ENCODE measurements around the gene P2RX4.
A peak's percentile ranks its signal among the peaks of the same experiment; 100 is the strongest.
"Not testable (repeated sequence)": the region's sequence is repeated elsewhere in the genome, so short reads cannot be mapped to it uniquely, and the experiment has no call there.

Gene P2RX4

GRCh38 chr12:121223292-121224285 is 13.7 kb downstream of the P2RX4 start:
- no peak for DNase-seq

DNA sequence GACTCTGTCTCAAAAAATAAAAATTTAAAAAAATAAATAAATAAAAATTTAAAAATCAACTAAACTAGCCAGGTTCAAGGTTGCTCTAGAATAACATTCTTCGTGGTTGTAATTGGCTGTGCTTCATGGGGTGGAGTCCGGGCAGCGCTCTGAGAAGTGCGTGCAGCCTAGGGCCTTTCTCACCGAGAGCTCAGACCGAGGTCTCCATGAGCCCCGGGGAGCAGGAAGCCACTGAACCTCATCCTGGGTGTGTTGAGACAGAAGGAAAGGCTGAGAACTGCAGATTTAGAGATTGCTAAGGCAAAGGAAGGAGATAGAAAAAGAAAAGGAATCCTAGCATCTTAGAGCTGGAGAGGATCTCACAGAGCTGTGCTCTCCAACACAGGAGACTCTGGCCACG is 14.7 kb downstream of the P2RX4 start:
- no peak for DNase-seq

DNA sequence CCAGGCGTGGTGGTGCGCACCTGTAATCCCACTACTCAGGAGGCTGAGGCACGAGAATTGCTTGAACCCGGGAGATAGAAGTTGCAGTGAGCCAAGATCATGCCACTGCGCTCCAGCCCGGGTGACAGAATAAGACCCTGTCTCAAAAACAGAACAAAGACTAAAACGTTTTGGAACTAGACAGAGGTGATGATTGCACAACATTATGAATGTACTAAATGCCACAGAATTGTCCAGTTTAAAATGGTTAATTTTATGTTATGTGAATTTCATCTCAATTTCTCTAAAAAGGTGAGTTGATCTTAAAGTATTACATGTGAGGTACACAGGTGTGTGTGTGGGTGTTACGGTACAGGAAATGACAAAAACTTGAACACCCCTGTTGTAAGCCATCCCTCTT is 16.5 kb downstream of the P2RX4 start:
- no peak for DNase-seq

DNA sequence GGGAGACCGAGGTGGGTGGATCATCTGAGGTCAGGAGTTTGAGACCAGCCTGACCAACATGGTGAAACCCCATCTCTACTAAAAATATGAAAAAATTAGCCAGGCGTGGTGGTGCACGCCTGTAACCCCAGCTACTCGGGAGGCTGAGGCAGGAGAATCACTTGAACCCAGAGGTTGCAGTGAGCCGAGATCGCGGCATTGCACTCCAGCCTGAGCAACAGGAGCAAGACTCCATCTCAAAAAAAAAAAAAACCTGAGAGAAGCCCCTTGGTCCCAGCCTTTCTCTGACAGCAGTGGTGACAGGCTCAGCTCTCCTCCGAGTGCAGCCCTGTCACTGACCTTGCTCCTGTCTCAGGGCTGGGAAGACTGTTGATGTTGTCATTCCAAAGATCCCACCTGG is 16.9 kb downstream of the P2RX4 start:
- not testable (repeated sequence) for DNase-seq

DNA sequence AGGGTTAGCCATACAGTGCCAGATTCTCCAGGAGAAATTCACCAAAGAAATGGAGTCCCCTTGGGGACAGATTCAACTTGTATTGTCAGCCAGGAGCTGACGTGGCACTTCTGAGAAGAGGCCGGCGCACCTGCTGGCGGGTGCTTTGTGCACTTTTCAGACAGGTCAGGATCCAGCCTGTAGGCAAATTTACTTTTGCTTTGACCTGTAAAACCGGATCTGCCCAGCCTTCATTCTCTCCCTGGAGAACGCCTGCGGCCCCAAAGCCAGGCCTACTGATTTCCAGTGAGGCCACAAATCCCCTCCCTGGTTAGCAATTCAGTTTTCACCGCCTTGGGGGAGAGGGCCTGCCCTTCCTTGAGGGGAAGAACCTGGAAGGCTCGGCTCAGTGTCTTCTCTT is 17.4 kb downstream of the P2RX4 start:
- DNase-seq = no peak

DNA sequence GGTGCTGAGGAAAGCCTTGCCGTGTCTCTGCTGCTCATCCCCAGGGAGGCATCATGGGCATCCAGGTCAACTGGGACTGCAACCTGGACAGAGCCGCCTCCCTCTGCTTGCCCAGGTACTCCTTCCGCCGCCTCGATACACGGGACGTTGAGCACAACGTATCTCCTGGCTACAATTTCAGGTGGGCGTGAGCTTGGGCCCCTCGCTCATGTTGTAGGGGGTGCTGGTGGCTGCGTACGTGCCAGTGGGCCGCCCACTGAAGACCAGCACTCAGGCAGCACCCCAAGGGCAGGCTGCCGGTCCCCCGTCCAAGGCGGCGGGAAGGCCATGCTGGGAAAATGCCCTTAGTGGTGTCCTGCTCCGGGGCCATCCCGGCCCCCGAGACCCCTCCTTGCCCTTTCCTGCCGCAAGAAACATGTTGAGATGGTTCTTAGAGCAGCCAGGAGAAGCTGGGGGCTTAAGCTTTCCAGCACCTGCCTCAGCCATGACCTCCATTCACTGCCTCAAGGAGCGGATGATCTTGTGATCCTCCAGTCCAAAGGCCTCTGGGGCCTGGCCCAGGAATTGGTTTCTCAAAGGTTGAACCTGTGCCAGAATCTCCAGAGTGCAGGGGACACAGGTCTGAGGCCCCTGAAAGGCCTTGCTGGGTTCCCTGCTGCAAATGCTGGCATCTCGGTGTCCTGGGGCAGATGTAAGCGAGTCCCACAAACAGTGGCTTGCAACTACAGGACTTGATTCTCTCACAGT is 19.2 kb downstream of the P2RX4 start:
- DNase-seq = no peak

- DNase-seq = peak in 3 of 4 experiments; percentile 24 to 29 (median 28)
These were observed 20.1 kb downstream of the P2RX4 start for GRCh38 chr12:121229826-121230537.

- DNase-seq = no peak
These were observed 20.6 kb downstream of the P2RX4 start for GRCh38 chr12:121230538-121230907.

GRCh38 chr12:121232163-121232562 is 22.2 kb downstream of the P2RX4 start:
- DNase-seq = no peak

DNA sequence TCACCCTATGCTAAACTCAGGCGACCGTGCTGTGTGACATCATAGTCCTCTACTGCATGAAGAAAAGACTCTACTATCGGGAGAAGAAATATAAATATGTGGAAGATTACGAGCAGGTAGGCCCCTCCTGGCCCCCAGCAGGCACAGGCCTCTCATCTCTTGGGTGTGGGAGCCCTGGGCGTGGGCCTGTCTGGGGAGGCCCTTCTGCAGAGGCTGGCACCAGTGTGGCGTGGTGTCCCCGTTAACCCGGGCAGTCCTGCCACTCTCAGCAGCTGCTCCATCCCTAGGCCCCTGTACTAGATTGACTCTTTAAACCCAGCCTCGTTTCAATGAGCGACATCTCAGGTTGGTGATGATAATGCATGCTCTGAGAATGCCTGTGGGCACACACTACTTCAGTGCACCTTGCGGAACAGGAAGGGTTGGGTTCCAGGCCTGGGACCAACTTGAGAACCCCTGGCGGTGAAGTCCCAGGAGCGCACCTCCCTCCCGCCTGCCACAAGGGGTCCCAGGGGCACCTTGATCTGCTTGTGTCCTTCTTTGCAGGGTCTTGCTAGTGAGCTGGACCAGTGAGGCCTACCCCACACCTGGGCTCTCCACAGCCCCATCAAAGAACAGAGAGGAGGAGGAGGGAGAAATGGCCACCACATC is 23.2 kb downstream of the P2RX4 start:
- no peak for DNase-seq

DNA sequence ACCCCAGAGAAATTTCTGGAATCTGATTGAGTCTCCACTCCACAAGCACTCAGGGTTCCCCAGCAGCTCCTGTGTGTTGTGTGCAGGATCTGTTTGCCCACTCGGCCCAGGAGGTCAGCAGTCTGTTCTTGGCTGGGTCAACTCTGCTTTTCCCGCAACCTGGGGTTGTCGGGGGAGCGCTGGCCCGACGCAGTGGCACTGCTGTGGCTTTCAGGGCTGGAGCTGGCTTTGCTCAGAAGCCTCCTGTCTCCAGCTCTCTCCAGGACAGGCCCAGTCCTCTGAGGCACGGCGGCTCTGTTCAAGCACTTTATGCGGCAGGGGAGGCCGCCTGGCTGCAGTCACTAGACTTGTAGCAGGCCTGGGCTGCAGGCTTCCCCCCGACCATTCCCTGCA is 23.7 kb downstream of the P2RX4 start:
- no peak for DNase-seq

DNA sequence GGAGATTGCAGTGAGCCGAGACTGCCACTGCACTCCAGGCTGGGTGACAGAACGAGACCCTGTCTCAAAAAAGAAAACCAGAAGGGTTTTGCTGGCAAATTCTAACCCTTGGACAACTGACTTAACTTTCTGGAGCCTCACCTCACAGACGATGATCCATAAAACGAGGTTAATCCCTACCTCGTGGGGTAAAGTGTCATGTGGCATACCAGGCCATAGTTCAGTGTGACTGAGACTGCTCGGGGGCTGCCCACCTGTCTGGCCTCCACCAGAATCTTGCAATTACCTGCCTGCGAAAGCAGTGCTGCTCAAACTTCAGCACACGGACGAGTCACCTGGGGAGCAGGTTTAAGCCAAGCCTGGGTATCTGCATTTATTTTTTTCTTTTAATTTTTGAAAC is 26.8 kb downstream of the P2RX4 start:
- no peak for DNase-seq

DNA sequence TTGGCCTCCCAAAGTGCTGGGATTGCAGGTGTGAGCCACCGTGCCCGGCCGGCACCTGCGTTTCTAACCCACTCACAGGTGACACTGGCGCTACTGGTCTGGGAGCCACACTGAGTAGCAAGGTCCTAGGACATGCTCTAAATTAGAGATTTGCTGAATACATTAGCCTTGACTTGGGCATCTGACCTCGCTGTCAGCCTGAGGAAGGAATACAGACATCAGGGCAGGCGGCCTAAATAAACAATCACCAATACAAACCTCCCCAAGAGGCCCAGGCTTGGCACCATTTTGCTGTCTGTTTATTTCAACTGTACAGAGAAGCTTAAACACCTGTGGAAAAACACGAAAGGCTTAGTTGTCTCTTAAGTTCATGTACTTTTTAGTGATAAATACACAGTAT is 27.5 kb downstream of the P2RX4 start:
- no peak for DNase-seq

DNA sequence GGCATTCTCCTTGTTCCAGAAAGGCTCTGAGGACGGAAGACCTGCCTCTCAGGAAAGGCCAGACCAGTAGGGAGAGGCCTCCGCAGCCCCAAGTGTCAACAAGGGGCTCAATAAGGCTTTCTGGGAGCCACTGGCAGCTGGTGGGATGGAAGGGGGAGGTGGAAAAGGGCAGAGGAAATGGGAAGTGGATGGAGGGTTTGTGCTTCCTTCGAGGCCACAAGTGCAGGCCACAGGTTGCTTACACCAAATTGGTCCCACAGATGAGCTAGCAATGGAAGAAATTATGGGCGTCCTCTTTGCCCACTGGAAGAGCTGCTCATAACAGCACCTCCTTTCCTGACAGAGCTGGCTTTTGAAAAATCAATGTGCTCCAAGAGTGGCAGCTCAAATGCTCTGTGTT is 28.2 kb downstream of the P2RX4 start:
- DNase-seq = no peak

DNA sequence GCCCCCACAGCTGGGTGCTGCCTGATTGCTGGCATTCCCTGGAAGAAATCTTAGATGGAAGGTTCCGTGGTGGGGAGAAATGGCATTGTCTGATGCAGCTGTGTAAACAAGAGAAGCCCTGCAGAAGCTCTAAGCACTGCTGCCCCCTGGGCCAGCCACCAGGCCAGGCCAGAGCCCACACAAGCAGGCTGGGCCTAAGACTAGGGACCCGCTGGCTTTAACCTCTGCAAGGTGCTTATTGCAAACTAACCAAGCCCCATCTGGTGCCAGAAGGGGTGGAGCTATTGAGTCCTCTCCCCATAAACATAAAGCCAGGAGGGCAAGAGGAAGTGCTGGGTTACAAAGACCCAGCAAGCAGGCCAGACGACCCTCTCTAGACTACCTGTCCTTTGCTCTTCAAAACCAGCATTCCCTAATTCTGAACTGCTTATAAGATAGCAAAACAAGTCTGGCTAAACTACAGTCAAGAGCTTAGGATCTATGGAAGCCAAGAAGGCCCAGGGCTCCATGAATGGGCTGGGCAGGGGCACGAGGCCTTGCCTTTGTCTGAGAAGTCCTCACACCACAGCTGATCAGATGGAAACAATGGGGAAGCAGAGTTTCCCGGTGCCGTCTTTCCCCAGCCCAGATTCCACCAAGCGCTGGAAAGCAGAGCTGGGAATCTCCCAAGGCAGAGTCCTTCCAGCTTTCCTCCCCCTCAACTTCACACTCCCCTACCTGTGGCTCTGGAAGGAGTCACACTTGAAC is 28.8 kb downstream of the P2RX4 start:
- DNase-seq = no peak

GRCh38 chr12:121239351-121240061 is 29.6 kb downstream of the P2RX4 start:
- DNase-seq = no peak

- DNase-seq = no peak
These were observed 30.1 kb downstream of the P2RX4 start for GRCh38 chr12:121240062-121240420.

- DNase-seq = peak; percentile 45 to 84 (median 69)
These were observed 30.7 kb downstream of the P2RX4 start for GRCh38 chr12:121240484-121241101.

- DNase-seq = no peak
These were observed 31.4 kb downstream of the P2RX4 start for GRCh38 chr12:121241156-121241970.

DNA sequence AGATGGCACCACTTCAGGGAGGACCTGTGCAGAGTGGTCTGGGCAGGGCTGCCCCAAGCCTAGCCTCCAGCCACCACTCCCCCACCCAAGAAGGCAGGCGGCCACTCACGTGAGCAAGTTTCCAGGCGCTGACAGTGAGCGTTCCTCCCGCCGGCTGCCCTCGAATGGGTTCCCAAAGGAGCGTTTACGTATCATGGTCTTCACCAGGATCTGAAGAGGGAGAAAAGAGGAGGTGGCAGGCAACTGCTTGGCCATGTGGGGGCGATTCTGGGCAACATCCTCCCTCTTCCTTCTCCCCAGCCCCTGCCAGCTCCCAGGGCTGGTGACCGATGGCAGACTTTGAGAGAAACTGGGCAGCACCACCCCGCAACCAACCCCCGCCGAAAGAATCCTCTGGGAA is 35.1 kb downstream of the P2RX4 start:
- no peak for DNase-seq

Measured in activated CD4-positive, CD25-positive, alpha-beta regulatory T cell (primary cell).